NB4 (cell line): Measurements from ENCODE around the gene SPEF1.
A peak's percentile ranks its signal among the peaks of the same experiment; 100 is the strongest.

ENCODE experiments used
- DNase-seq: peaks from one replicate; pipeline ENCODE4 v3.0.0; 2010; ENCODE audit warnings: low read depth
- H3K4me3 ChIP-seq: one replicate; pipeline ENCODE4 v1.5.1; 2011; ENCODE audit warnings: mild to moderate bottlenecking, low read depth, low read length, moderate library complexity
- CTCF ChIP-seq: IDR thresholded peaks from one replicate; pipeline ENCODE4 v1.5.1; 2012; ENCODE audit warnings: low read depth, low read length
- MAX ChIP-seq: IDR thresholded peaks from 2 replicates; pipeline ENCODE4 v1.6.1; 2011; ENCODE audit warnings: low read depth, low read length
- MYC ChIP-seq: IDR thresholded peaks from 2 replicates; pipeline ENCODE4 v1.6.1; 2011; ENCODE audit warnings: low read depth, low read length
- POLR2A ChIP-seq: IDR thresholded peaks from 2 replicates; pipeline ENCODE4 v1.6.1; 2011; ENCODE audit warnings: mild to moderate bottlenecking; ENCODE audit not compliant: insufficient read length; ENCODE audit errors: extremely low read depth

The SPEF1 gene

GRCh38 chr20:3755814-3756480, 25.3 kb downstream of the SPEF1 start:
- TF ChIP-seq MYC: no peak
- no peak for TF ChIP-seq POLR2A
- TF ChIP-seq MAX: no peak
- DNase-seq: no peak
- H3K4me3 ChIP-seq: no peak overlapping the region

GRCh38 chr20:3755269-3755668, 26.0 kb downstream of the SPEF1 start:
- H3K4me3 ChIP-seq: no peak overlapping the region
- DNase-seq: no peak
- TF ChIP-seq CTCF (no peak), MYC (no peak), POLR2A (no peak), MAX (no peak)

GRCh38 chr20:3754276-3754630, 27.0 kb downstream of the SPEF1 start:
- no peak overlapping the region for H3K4me3 ChIP-seq
- no peak for DNase-seq
- TF ChIP-seq MAX (no peak), POLR2A (no peak), CTCF (no peak), MYC (no peak)

- no peak for TF ChIP-seq POLR2A
- TF ChIP-seq CTCF: no peak
- no peak for TF ChIP-seq MYC
- no peak for TF ChIP-seq MAX
- H3K4me3 ChIP-seq: no peak overlapping the region
- DNase-seq: no peak
Measured at GRCh38 chr20:3753501-3754275, 27.6 kb downstream of the SPEF1 start.

- no peak for TF ChIP-seq MAX
- TF ChIP-seq CTCF: peak; percentile 96
- peak; percentile 82 for DNase-seq
- no peak overlapping the region for H3K4me3 ChIP-seq
Measured at GRCh38 chr20:3753098-3753497, 28.1 kb downstream of the SPEF1 start.

GRCh38 chr20:3752386-3752759, 28.9 kb downstream of the SPEF1 start:
- H3K4me3 ChIP-seq: no peak overlapping the region
- no peak for TF ChIP-seq MYC
- no peak for TF ChIP-seq MAX
- no peak for TF ChIP-seq POLR2A
- no peak for TF ChIP-seq CTCF
- no peak for DNase-seq
